ENCODE data around the gene RNF39.

The RNF39 gene

DNA sequence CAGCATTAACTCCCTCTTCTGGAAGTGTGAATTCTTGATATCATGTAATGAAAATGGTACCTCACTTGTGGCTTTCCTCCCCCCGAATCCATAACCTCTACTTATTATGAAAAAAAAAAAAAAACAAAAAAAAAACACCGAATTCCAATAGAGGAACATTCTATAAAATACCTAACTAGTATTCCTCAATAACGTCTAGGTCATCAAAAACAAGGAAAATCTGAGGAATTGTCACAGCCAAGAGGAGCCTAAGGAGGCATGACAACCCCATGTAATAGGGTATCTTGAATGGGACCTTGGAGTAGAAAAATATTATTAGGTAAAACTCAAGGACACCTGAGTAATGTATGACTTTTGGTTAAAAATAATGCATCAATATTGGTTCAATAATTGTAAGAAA lies 53.4 kb downstream of the RNF39 start:
- no peak overlapping the region for H3K4me3 ChIP-seq (ENCODE audit: low read depth, low read length)
- TF ChIP-seq, protein P1, sequence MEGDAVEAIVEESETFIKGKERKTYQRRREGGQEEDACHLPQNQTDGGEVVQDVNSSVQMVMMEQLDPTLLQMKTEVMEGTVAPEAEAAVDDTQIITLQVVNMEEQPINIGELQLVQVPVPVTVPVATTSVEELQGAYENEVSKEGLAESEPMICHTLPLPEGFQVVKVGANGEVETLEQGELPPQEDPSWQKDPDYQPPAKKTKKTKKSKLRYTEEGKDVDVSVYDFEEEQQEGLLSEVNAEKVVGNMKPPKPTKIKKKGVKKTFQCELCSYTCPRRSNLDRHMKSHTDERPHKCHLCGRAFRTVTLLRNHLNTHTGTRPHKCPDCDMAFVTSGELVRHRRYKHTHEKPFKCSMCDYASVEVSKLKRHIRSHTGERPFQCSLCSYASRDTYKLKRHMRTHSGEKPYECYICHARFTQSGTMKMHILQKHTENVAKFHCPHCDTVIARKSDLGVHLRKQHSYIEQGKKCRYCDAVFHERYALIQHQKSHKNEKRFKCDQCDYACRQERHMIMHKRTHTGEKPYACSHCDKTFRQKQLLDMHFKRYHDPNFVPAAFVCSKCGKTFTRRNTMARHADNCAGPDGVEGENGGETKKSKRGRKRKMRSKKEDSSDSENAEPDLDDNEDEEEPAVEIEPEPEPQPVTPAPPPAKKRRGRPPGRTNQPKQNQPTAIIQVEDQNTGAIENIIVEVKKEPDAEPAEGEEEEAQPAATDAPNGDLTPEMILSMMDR (IDR thresholded peaks at IDR 0.05; ENCODE audit: borderline replicate concordance, insufficient read depth, low read depth, low read length): no peak

DNA sequence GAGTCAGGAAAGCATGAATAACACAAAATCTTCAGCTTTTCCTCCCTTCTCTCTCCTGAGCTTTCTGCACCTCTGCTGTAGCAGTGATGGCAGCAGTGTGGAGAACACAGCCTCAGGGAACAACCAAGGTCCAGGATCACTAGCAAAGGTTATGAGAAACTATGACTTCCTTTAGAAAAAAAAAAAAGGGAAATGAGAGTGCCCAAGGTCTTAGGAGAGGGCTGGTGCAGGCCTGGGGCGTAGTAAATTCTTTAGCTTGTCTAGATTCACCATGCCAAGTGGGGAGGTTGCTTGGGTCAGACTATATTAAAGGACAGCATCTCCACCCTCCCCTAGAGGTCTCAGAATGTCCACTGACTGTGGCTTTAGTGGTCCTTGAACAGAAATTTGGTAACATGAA lies 54.9 kb downstream of the RNF39 start:
- TF ChIP-seq, protein P1 (IDR thresholded peaks at IDR 0.05; ENCODE audit: borderline replicate concordance, insufficient read depth, low read depth, low read length): no peak
- H3K4me3 ChIP-seq (ENCODE audit: low read depth, low read length): no peak overlapping the region

Data from GM12875 (cell line).